HG03378 (cell line): ENCODE results near the gene PSMF1.
"Not testable (repeated sequence)": the region's sequence is repeated elsewhere in the genome, so short reads cannot be mapped to it uniquely, and the experiment has no call there.

ENCODE experiments used
- ATAC-seq: cut with Tn5 transposase; IDR thresholded peaks from one replicate; pipeline ENCODE4 v1.9.1; 2021; ENCODE audit warnings: mild to moderate bottlenecking, moderate library complexity; ENCODE audit not compliant: unreplicated experiment

The PSMF1 gene

DNA sequence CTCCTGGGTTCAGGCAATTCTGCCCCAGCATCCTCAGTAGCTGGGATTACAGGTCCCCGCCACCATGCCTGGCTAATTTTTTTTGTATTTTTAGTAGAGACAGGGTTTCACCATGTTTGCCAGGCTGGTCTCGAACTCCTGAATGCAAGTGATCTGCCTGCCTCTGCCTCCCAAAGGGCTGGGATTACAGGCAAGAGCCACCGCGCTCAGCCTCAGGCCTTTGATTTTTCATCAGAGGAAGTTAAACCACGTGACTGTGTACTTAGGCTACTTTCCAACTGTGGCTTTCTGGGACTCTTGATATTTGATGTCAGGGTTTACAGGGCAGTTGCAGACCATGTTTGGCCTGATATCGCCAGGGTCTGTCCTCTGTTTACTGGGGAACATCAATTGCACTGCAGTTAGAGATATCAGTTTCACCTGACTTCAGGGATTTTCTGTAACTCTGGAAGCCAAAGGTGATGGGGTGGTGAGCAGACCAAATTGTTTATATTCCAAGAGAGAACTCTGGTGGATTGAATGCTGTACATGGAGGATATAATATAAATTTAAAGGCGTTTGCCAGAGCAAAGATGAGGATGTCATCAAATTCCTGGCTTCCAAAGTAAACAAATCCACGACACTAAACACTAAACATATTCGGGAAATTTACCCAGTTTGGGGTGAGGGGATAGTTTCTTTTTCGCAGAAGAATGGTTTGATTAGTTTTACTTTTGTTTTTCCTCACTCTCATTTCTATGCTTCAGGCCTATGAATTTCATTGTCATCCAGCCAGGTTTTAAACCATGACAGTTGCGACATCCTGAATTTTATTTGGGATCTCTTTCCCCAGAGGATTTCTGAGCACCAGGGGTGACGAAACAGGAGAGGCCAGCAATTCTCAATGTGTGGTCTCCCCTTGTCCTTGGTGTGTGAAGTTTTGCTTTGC, 4.2 kb downstream of the PSMF1 start:
- no peak for ATAC-seq

DNA sequence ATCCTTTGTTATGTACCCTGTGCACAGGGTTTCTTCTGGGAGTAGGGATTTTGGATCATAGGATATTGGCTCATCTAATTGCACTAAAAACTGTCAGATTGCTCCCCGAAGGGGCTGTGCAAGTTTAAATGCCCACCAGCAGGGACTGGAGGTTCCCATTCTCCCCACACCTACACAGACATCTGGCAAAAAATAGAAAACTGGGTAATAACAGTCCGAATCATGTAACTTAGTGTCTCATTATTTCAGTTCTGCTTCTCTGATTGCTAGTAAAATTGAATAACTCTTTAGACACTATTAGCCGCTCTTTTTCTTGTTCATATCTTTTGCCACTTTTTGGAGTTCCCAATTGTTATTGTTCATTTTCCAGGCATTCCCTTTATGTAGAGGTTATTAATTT, 5.3 kb downstream of the PSMF1 start:
- no peak for ATAC-seq

GRCh38 chr20:1124421-1124820, 6.0 kb downstream of the PSMF1 start:
- no peak for ATAC-seq

- no peak for ATAC-seq
Measured at GRCh38 chr20:1125277-1125676, 6.9 kb downstream of the PSMF1 start.

GRCh38 chr20:1127840-1128239, 9.4 kb downstream of the PSMF1 start:
- no peak for ATAC-seq

DNA sequence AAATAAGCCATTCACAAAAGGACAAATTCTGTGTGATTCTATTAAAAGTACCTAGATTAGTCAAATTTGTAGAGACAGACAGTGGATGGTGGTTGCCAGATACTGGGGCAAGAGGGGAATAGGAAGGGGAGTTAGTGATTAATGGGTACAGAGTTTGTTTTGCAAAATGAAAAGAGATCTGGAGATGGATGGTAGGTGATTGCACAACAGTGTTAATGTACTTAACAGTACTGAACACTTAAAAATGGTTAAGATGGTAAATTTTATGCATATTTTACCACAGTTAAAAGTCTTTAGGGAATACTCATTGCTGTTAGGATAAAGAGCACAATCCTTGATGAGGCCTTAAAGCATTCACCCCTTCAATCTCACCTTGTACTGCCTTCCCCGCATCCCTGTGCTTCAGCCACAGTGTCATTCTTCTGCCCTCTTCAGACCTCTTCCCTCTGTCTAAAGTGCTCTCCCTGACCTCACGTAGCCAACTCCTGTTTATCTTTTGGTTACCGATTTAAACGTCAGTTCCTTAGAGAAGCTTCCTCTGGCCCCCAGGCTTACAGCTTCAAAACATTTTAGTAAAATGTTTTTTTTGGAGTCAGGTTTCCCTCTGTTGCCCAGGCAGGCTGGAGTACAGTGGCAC, 11.8 kb downstream of the PSMF1 start:
- ATAC-seq = no peak

- ATAC-seq = no peak
Measured at GRCh38 chr20:1130847-1131246, 12.4 kb downstream of the PSMF1 start.

GRCh38 chr20:1131354-1131753, 13.0 kb downstream of the PSMF1 start:
- ATAC-seq = no peak

DNA sequence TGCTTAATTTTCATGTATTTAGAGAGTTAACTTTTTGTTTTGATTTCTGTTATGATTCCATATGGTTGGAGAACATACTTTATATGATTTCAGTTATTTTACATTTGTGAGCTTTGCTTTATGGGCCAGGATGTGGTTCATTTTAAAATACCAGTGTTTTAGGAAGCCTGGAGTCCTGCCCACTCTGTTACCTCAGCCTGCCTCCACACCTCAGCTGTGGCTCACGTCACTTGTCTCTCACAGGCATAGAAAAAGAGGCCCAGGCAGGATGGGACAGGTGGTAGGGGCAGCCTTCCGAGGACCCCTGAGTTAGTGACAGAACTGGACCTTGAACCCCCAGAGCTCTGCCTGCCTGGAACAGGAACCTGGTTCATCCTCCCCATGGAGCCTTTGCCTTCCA, 16.0 kb downstream of the PSMF1 start:
- no peak for ATAC-seq

- no peak for ATAC-seq
Measured at GRCh38 chr20:1134836-1135235, 16.4 kb downstream of the PSMF1 start.

GRCh38 chr20:1137236-1137635, 18.8 kb downstream of the PSMF1 start:
- ATAC-seq = no peak

- ATAC-seq = no peak
Measured at GRCh38 chr20:1144401-1145172, 26.2 kb downstream of the PSMF1 start.

DNA sequence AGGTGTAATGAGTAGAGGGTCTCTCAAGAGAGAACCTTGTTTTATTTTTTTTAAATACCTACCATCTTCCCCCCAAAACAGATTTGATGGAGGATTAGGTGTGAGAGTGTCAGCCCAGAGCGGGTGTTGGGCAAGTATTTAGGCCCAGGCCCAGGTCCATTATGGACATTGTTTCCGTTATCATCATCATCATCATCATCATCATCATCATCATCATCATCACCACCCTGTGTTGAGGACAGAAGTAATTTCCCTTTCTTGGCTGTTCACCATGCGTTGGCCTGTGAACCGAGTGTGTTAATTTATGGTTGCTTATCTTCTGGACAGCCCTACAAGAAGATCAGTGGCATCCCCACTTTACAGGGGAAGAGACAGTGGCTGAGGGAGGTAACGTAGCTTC, 28.6 kb downstream of the PSMF1 start:
- ATAC-seq = no peak

DNA sequence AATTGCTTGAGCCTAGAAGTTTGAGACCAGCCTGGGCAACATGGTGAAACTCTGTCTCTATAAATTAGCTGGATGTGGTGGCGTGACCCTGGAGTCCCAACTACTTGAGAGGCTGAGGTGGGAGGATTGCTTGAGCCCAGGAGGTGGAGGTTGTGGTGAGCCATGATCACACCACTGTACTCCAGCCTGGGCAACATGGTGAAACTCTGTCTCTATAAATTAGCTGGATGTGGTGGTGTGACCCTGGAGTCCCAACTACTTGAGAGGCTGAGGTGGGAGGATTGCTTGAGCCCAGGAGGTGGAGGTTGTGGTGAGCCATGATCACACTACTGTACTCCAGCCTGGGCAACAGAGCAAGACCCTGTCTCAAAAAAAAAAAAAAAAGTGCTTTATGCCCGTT, 31.4 kb downstream of the PSMF1 start:
- not testable (repeated sequence) for ATAC-seq

DNA sequence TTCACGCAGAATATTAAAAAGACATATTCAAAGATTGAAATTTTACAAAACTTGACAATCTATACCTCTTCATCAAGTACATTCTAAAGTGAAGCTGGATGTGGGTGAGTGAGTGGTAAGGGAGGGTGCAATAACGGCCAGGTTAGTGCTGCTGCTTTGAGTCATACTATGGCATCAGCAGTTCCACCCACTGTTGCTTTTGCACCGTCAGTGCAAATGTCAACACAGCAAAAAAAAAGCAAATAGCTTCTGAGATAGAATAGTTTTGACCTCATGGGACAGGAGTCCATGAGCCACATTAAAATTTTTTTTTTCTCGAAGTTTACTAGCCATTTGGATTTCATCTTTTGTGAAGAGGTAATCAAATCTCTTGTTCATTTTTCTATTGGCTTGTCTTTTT, 31.8 kb downstream of the PSMF1 start:
- no peak for ATAC-seq

GRCh38 chr20:1150968-1151367, 32.6 kb downstream of the PSMF1 start:
- no peak for ATAC-seq

- no peak for ATAC-seq
Measured at GRCh38 chr20:1154226-1154625, 35.8 kb downstream of the PSMF1 start.

DNA sequence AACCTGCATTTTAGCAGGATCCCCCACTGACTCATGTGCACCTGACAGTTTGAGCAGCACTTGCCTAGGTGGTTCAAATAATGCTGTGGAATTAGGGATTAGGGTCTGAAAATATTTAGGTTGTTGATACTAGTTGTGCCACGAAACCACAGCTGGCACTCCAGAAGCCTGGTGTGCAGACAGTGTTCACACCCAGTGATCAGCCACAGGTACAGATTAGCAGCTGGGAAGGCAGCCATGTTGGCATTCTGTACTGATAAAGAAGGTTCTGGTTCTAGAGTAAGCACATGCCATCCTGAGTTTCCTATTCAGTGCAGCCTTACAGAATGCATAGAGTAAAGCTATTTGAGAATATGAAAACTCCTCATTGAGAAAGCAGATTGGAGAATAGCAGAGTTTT, 36.3 kb downstream of the PSMF1 start:
- no peak for ATAC-seq

DNA sequence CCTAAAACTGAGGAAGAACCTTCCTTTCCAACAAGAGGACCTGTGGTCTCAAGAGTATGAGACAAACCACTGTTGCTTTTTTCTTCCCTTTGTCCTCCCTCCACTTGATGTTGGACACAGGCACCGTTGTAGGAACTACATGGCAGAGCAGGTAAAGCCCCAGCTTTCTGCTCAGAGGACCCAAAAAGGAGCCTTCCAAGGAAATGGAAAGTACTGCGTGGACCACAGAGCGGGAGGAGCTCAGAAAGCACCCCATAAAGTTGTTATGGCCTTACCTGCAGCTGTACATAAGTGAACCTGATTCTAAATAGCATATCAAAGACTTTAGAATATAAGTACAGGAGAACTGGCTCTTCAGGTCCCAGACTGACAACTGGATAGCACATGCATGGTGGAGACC, 36.9 kb downstream of the PSMF1 start:
- no peak for ATAC-seq

DNA sequence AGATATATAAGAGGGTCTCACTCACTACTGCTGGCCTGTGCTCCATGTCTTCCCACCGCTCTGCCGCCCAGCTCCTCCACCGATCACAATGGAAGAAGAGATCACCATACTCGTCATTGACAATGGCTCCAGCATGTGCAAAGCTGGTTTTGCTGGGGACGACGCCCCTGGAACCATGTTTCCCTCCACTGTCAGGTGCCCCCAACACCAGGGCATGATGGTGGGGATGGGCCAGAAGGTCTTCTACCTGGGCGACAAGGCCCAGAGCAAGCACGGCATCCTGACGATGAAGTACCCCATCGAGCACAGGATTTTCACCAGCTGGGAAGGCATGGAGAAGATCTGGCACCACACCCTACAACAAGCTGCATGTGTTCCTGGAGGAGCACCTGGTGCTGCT, 42.1 kb downstream of the PSMF1 start:
- no peak for ATAC-seq

DNA sequence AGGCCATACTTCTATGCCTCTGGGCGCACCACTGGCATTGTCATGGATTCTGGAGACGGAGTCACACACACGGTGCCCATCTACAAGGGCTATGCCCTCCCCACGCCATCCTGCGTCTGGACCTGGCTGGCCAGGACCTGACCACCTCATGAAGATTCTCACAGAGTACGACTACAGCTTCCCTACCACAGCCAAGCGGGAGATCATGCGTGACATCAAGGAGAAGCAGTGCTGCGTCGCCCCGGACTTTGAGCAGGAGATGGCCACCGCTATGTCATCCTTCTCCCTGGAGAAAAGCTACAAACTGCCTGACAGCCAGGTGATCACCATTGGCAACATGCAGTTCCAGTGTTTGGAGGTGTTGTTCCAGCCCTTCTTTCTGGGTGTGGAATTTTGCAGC, 42.6 kb downstream of the PSMF1 start:
- ATAC-seq = no peak

DNA sequence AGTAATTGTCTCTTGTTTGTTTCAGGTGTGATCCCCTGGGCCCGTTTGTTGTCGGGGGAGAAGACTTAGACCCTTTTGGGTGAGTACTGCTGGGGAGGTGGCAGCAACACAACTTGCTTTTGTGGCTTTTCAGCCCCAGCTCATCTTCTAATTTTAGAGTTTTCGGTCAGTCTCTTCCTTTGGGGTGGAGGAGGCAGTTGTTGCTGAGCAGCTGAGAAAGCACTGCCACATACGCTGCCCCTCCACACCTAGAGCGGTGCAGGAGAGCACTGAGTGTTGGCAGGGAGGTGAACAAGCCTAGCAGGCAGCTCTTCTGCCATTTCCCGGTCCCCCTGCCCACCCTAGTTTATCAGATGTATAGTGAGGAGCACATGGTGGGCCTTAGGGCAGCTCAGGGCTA, 44.7 kb downstream of the PSMF1 start:
- ATAC-seq = no peak
